ENCODE data around the gene HLA-DMA. TPM values are rescaled to one million over a fixed set of nuclear protein-coding genes. Genes with fewer than 3 reads are reported as not detected.

The HLA-DMA gene
- total and polyA plus RNA-seq, 9 of the 15 experiments (the other 6 are each of a cell fraction or from before 2014, with no cell fraction given): 0.13 to 0.83 (median 0.51) TPM

DNA sequence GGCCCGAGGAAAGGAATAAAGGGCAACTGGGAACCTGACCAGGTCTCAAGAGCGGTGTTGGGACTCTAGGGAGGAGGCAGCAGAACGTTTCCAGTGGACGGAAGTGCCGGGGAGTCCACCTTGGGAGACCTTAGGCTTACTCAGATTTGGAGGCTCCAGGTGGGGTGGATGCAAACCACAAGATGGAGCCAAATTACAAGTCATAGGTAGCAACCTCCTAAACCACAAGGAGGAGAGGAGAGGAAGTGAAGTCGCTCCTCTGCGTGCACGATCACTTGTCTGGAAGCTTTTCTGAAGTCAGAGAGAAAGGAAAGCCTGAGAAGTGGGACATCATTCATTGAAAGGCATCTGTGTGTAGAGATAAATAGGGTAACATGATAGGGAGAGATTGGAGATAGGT, 47.2 kb upstream of the HLA-DMA start:
- 2% methylated on average over 8 of the region's 8 CpGs for WGBS (ENCODE audit: insufficient coverage, low coverage, missing lambda C conversion rate)
- FAIRE-seq (peak; percentile 82), DNase-seq (ENCODE audit: extremely low read depth in 1 of 4, low spot score in 3 of 4) (peak in 2 of 4 experiments; percentile 55 to 63), ATAC-seq (peak; percentile 96)
- Histone ChIP-seq H2AFZ (ENCODE audit: low read depth, low read length) (0 out of 2 replicates have a peak overlapping the region, but pooled peaks have one; percentile 10), H3K27ac (ENCODE audit: extremely low read depth, low read depth, low read length) (no peak overlapping the region), H3K79me2 (ENCODE audit: control insufficient read depth, insufficient read depth, low read length) (no peaks in the 10 kb centered on the region), H4K20me1 (replicated peaks; ENCODE audit: control insufficient read depth, insufficient read depth, low read length) (no peaks in the 10 kb centered on the region), H3K9me3 (replicated peaks; ENCODE audit: control insufficient read depth, insufficient read depth, low read depth, low read length) (no peaks in the 10 kb centered on the region), H3K9me1 (ENCODE audit: control insufficient read depth, insufficient read depth, low read length) (no peaks in the 10 kb centered on the region), H3K4me2 (ENCODE audit: insufficient read depth, low read length) (no peak overlapping the region), H3K36me3 (ENCODE audit: control insufficient read depth, insufficient read depth, low read length) (no peaks in the 10 kb centered on the region), H3K4me1 (replicated peaks in 1 of 2; ENCODE audit: control insufficient read depth in 2 of 2, insufficient read depth in 2 of 2, low read length in 2 of 2) (no peaks in the 10 kb centered on the region), H3K27me3 (ENCODE audit: control insufficient read depth in 2 of 2, insufficient read depth in 2 of 2, low read length in 2 of 2) (peaks cover 13 to 26% of the 10 kb centered on the region in 2 experiments), H3K4me3 (no peak overlapping the region), H3K9ac (ENCODE audit: insufficient read depth in 1 of 2, low read depth in 2 of 2, low read length in 2 of 2) (no peak overlapping the region)
- ChIA-PET POLR2A (interaction anchor here (0.6 to 2.6 kb wide), 4 partner anchors 20 to 103 kb away, joined by 3 to 14 read pairs (median 4); no protein-coding TSS in a partner anchor), CTCF (ENCODE audit: low intra/inter-chr PET ratio) (interaction anchor here (0.6 to 1.2 kb wide), 5 partner anchors 14 to 172 kb away, joined by 3 to 6 read pairs (median 3); no protein-coding TSS in a partner anchor)
- no TSS peak for BruUV-seq (replicated peaks)
- in situ Hi-C loops (cut with MboI) (no loop called here), intact Hi-C loops (cut with micrococcal nuclease) (no loop called here)
- TF ChIP-seq ZNF174 (CRISPR knock-in tag; IDR thresholded peaks at IDR 0.05) (no peak), CTBP1 (IDR thresholded peaks at IDR 0.05; ENCODE audit: borderline replicate concordance) (peak; percentile 62; the same call in 1 of the 2 replicates), ESRRB (CRISPR knock-in tag; IDR thresholded peaks at IDR 0.05; ENCODE audit: borderline replicate concordance) (no peak), ZNF76 (CRISPR knock-in tag; IDR thresholded peaks at IDR 0.05; ENCODE audit: borderline replicate concordance) (no peak), ILF3 (IDR thresholded peaks at IDR 0.05; ENCODE audit: borderline replicate concordance) (no peak), PCBP2 (IDR thresholded peaks at IDR 0.05; ENCODE audit: low read depth, low read length, poor library complexity, severe bottlenecking) (no peak), ZFP1 (CRISPR knock-in tag; IDR thresholded peaks at IDR 0.05) (no peak), ARID2 (IDR thresholded peaks at IDR 0.05) (no peak), CBX1 (IDR thresholded peaks at IDR 0.05; ENCODE audit: low read depth) (no peak), HDGF (IDR thresholded peaks at IDR 0.05) (no peak), PYGO2 (tag; IDR thresholded peaks at IDR 0.05) (no peak), TAF7 (tag; IDR thresholded peaks at IDR 0.05) (no peak), RBFOX2 (IDR thresholded peaks at IDR 0.05; ENCODE audit: low read depth, low read length) (no peak), SMAD1 (IDR thresholded peaks at IDR 0.05; ENCODE audit: low read depth, low read length, partially characterized antibody) (no peak), ZZZ3 (IDR thresholded peaks at IDR 0.05) (no peak), CHD2 (IDR thresholded peaks at IDR 0.05; ENCODE audit: low read depth, low read length) (no peak)
- TF ChIP-seq, protein P1, sequence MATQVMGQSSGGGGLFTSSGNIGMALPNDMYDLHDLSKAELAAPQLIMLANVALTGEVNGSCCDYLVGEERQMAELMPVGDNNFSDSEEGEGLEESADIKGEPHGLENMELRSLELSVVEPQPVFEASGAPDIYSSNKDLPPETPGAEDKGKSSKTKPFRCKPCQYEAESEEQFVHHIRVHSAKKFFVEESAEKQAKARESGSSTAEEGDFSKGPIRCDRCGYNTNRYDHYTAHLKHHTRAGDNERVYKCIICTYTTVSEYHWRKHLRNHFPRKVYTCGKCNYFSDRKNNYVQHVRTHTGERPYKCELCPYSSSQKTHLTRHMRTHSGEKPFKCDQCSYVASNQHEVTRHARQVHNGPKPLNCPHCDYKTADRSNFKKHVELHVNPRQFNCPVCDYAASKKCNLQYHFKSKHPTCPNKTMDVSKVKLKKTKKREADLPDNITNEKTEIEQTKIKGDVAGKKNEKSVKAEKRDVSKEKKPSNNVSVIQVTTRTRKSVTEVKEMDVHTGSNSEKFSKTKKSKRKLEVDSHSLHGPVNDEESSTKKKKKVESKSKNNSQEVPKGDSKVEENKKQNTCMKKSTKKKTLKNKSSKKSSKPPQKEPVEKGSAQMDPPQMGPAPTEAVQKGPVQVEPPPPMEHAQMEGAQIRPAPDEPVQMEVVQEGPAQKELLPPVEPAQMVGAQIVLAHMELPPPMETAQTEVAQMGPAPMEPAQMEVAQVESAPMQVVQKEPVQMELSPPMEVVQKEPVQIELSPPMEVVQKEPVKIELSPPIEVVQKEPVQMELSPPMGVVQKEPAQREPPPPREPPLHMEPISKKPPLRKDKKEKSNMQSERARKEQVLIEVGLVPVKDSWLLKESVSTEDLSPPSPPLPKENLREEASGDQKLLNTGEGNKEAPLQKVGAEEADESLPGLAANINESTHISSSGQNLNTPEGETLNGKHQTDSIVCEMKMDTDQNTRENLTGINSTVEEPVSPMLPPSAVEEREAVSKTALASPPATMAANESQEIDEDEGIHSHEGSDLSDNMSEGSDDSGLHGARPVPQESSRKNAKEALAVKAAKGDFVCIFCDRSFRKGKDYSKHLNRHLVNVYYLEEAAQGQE (IDR thresholded peaks at IDR 0.05; ENCODE audit: borderline replicate concordance): peak; percentile 51; the same call in 1 of the 2 replicates
- TF ChIP-seq, protein P1 (CRISPR knock-in tag; IDR thresholded peaks at IDR 0.05; ENCODE audit: low read depth): no peak

Measured in K562 (cell line).